Fibroblast of upper back skin (primary cell): ENCODE results near the gene SH3BP1.
"Not testable (repeated sequence)": the region's sequence is repeated elsewhere in the genome, so short reads cannot be mapped to it uniquely, and the experiment has no call there.

Experiments
- DNase-seq: peaks from one replicate; pipeline ENCODE4 v3.0.0-alpha.2; 2013

SH3BP1 gene

DNA sequence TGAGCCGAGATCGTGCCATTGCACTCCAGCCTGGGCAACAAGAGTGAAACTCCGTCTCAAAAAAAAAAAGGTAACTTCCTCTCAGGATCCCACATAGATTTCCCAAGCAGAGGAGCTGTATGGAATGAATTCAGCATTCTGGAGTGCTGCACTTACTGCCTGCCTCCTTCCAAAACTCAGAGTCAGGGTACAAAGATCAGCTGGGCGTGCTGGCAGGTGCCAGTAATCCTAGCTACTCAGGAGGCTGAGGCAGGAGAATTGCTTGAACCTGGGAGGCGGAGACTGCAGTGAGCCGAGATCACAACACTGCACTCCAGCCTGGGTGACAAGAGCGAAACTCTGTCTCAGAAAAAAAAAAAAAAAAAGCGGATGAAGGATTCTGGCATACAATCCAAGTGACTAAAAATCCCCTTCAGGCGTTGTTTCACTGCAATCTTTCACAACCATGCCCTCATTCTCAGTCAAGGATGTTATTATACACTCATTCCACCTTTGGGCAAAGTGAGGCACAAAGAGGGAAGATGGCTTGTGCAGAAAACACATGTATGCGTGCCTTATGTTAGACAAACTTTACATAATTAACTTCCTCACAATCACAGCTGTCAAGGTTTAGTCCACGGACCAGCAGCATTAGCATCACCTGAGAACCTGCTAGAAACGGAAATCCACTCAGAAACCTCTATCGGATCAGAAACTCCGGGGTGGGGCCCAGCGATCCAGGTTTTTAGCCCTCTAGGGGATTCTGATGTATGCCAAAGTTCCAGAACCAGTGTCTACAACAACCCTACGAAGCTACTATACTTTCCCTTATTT lies 45.5 kb downstream of the SH3BP1 start:
- DNase-seq = no peak

GRCh38 chr22:37686002-37686982 lies 46.8 kb downstream of the SH3BP1 start, which contains the start of gene NOL12:
Gene NOL12 (plus strand): TSS chr22:37686343. CDS start chr22:37686393, 50 bp downstream.
- DNase-seq = peak; percentile 83

DNA sequence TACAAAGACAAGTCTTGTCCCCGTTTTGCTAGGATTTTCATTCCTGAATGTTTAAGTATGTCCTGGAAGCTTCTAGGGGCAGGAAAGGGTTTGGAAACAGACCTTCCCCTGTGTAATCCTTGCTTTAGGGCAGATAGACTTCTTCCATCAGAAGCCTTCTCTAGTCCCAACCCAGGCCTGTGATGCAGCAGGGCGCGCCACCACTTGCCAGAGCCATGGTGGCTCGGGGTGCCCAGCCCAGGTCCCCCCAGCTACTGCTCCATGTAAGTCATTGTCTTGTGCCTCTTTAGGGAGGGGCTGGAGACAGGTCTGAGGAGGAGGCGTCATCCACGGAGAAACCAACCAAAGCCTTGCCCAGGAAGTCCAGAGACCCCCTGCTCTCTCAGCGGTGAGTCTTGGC lies 50.9 kb downstream of the SH3BP1 start:
- DNase-seq = no peak

- no peak for DNase-seq
Measured at GRCh38 chr22:37690901-37691504, 51.5 kb downstream of the SH3BP1 start.

GRCh38 chr22:37692627-37693285 lies 53.3 kb downstream of the SH3BP1 start:
- DNase-seq = no peak

DNA sequence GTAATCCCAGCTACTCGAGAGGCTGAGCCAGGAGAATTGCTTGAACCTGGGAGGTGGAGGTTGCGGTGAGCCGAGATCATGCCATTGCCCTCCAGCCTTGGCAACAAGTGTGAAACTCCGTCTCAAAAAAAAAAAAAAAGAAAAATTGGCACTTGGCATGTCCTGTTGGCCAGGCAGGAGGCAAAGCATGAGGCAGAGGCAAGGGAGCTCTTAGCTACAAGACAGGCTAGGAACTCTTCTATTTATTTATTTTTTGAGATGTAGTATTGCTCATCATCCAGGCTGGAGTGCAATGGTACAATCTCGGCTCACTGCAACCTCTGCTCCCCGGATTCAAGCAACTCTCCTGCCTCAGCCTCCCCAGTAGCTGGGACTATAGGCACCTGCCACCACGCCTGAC lies 54.7 kb downstream of the SH3BP1 start:
- not testable (repeated sequence) for DNase-seq

DNA sequence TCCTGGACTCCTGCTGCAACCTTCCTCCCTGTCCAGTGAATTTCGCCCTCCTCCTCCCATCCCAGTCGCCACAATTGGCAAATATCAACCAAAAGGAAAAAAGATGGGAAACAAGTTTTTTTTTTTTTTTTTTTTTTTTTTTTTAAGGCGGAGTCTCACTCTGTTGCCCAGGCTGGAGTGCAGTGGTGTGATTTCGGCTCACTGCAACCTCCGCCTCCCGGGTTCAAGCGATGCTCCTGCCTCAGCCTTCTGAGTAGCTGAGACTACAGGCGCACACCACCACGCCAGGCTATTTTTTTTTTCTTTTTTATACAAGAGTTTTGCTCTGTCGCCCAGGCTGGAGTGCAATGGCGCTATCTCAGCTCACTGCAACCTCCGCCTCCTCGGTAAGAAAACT lies 56.8 kb downstream of the SH3BP1 start:
- not testable (repeated sequence) for DNase-seq

- peak; percentile 96 for DNase-seq
Measured at GRCh38 chr22:37696657-37697537, 57.4 kb downstream of the SH3BP1 start, which contains the start of gene TRIOBP. Gene TRIOBP (plus strand): TSS chr22:37697048. CDS start chr22:37701366, 4,318 bp downstream.

- no peak for DNase-seq
Measured at GRCh38 chr22:37697538-37697835, 58.0 kb downstream of the SH3BP1 start.

DNA sequence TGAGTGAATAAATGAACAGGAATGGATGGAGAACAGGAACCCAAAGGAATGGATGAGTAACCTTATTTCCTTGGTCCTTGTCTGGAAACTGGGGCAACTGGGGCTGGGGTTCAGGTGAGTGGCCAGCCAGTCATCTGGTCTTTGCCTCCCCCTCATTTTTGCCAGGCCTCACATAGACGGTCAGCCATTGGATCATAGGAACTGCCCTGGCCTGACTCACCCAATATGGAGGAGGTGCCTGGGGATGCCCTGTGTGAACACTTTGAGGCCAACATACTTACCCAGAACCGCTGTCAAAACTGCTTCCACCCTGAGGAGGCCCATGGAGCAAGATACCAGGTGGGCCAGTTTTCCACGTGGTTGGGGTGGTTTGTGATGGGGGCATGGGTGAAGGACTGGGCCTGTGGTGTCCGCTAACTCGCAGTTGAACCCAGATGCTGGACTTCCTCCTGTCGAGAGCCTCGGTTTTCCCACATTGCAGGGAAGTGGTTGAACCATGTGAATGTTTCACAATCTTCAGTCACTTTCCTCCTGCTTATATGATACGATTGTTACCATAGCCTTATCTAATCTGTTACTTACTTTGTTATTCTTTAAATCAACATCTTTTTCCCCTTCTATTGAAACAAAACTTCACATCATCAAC lies 61.8 kb downstream of the SH3BP1 start:
- DNase-seq = no peak

DNA sequence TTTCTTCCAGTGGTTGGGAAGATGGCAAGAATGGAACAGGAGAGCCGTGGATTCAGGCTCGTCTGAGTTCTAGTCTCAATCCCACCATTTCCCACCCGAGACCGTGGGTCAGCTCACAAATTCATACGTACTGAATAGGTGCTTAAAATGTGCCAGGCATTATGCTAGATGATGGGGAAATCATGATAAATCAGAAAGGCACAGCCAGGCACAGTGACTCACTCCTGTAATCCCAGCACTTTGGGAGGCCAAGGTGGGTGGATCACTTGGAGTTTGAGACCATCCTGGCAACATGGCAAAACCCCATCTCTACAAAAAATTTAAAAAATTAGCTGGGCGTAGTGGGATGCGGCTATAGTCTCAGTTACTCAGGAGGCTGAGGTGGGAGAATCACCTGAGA lies 64.4 kb downstream of the SH3BP1 start:
- DNase-seq = no peak

DNA sequence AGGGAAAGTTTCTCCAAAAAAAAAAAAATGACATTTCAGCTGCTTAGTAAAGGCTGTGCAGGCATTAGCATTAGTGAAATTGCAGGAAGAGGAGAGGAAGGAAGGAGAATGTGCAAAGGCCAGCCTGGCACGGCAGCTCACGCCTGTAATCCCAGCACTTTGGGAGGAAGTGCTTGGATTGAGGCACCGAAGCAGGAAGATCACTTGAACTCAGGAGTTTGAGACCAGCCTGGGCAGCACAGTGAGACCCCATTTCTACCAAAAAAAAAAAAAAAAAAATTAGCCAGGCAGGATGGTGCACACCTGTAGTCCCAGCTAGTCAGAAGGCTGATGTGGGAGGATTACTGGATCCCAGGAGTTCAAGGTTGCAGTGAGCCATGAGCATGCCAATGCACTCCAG lies 65.2 kb downstream of the SH3BP1 start:
- no peak for DNase-seq

GRCh38 chr22:37705205-37705604 lies 65.7 kb downstream of the SH3BP1 start:
- DNase-seq = no peak
